ENCODE results near the gene ZBTB7B.
A peak's percentile ranks its signal among the peaks of the same experiment; 100 is the strongest.

Gene ZBTB7B

DNA sequence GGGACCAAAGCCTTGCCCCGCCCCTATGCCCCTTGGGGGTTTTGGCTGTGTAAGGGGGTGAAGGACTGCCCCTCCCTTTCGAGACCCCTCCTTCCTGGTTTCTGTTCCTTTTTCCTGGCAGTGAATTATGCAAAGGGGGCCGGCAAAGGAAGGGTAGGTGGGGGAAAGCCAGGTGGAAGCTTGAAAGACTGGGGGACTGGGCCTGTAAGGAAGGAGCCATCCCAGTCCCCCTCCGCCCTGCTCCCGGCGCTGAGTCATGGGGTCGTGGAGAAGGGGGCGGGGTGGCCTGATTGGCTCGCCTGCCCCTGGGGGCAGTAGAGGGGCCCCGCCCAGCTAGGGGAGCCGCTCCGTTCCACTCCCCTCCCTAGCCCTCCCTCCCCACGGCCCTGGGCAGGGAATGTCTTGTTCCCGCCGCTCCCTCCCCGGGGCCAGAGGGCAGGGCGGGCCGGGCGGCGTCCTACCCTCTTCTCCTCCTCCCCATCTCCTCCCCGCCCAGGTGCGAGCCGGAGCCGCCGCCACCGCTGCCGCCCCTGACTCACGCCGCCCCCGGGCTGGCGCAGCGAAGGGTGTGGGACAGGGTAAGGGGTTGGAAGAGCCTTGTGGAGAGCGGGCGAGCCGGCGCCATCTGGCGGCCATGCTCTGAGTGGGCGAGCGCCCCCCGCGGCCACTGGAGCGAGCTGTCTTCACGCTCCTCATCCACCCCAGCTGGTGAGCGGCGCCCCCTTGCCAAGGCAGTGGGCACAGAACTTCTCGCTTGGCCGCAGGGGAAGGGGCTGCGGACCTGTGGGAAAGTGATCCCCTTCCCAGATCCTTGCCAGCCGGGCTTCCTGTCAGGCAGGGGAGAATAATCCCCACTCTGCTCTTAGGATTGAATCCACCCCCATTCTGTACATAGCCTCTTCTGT lies 14.7 kb downstream of the ZBTB7B start:
- peak; percentile 66 for DNase-seq (ENCODE audit: low read depth)

DNA sequence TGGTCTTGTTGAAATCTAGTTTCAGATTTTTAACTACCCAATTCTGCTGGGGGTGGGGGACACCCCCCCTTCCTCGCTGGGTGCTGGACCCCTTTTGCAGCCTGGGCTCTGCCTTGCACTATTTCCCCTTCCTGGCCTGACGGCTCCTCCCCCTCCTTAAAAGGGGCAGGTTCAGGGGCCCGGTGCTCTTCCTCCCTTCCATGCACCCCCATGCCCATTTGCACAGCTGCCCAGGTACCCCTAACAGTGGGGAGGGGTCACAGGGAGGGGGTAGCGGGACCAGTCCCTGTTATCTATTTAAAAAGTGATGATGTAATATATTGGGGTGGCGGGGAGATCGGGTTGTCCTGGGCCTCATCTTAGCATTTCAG lies 15.3 kb downstream of the ZBTB7B start:
- no peak for DNase-seq (ENCODE audit: low read depth)

- no peak for DNase-seq (ENCODE audit: low read depth)
Observed at GRCh38 chr1:155018617-155019348, 16.2 kb downstream of the ZBTB7B start.

- DNase-seq (ENCODE audit: low read depth) = no peak
Observed at GRCh38 chr1:155019377-155020245, 17.0 kb downstream of the ZBTB7B start.

DNA sequence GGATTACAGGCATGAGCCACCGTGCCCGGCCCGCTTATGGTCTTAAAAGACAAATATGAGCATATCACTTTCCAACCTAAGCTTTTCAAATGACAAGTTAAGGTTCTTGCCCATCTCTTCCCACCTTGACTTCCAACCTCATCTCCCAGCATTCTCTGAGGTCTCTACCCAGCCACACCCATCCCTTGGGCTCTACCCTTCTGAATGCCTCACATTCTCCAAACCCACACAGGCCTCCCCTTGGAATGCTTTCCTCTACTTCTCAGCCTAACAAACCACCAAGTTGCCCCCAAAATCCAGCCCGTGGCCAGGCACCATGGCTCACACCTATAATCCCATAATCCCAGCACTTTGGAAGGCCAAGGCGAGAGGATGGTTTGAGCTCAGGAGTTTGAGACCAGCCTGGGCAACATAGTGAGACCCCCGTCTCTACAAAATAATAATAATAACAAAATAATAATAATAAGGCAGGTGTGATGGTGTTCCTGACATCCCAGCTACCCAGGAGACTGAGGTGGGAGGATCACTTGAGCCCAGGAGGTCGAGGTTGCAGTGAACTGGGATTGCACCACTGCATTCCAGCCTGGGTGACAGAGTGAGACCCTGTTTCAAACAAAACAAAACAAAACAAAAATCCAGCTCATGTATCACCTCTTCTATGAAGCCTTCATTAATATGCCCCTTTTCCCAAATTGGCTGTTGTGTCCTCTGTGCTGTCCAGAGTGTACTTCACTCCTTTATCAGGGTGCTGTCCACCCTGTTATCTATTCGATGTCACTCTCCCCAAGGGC lies 19.7 kb downstream of the ZBTB7B start:
- no peak for DNase-seq (ENCODE audit: low read depth)

- DNase-seq (ENCODE audit: low read depth) = no peak
Observed at GRCh38 chr1:155022927-155023236, 20.3 kb downstream of the ZBTB7B start.

DNA sequence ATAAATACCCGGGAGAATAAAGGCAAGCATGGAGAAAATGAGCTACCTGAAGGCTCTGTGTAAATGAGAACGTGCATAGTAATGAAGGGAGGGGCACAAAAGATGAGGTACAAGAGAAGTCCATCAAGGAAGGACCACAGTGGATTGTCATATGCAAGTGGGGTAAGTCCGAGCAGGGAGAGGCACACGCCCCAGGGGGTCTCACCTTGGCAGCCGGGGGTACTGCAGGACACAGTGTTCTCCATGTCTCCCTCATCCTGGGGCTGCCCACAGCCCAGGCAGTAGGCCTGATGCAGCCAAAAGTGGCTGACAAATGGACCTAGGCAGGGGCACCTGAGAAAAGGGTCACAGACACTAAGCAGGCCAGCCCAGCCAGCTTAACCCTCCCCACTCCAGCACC lies 21.0 kb downstream of the ZBTB7B start:
- DNase-seq (ENCODE audit: low read depth) = no peak

DNA sequence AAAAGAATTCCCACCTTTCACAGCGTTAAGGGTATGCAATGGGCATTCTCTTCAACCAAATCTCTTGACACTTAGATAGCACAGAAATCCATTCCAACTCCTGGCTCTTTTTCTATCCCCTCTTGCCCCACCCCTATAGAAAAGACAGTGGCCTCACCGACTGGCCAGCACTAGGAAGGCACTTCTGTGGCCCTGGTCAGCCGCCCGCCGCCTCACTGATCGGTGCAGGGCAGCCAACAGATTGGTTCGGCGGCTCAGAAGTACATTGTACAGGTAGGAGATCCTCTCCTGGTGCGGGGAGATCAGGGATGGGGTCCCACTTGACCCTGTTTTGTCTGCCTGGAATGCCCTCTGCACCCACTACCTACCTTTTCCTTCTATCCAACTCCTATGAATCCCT lies 21.7 kb downstream of the ZBTB7B start:
- no peak for DNase-seq (ENCODE audit: low read depth)

- no peak for DNase-seq (ENCODE audit: low read depth)
Observed at GRCh38 chr1:155026154-155026553, 23.6 kb downstream of the ZBTB7B start.

DNA sequence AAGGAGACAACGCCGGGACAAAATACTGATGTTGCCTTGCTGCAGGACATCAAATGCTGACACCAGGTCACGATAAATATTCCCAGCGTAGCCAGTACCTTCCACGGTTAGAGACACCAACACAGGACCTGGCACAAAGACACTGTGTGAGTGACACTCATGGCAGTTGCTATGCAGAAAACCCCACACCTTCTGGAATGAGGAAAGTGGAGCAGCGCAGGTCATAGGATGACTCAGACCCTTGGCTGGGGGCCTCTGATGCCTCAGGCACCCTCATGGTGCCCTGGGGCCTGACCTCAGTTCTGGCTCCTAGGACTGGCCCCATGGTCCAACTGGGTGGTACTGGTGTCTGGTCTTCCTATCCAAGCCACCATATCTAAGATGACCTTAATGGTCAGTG lies 24.0 kb downstream of the ZBTB7B start:
- DNase-seq (ENCODE audit: low read depth) = no peak

GRCh38 chr1:155029513-155030242 lies 27.1 kb downstream of the ZBTB7B start:
- no peak for DNase-seq (ENCODE audit: low read depth)

DNA sequence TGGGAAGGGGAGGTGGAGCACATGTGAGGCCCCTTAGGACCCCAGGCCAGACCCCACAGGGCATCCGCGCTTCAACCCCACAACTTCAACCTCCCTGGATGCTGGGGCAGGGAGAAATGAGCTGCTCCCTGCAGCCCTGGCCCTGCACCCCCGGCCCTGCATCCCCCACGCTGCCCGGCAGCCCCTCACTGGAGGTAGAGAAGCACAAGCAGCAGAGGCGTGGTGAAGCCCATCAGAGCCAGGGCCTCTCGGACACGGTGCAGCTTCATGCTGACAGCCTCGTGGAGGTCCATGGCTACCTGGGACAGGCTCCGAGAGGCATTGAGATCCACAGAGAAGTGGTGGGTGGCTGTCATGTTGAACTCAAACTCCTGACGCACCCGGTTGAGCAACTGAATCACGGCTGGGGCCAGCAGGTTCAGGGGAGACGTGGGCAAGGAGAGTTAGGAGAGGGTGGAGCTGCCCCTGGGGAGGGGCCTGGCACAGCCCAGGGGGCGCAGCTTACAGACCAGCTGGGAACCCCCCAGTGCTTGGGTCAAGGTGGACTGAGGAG lies 27.7 kb downstream of the ZBTB7B start:
- no peak for DNase-seq (ENCODE audit: low read depth)

DNA sequence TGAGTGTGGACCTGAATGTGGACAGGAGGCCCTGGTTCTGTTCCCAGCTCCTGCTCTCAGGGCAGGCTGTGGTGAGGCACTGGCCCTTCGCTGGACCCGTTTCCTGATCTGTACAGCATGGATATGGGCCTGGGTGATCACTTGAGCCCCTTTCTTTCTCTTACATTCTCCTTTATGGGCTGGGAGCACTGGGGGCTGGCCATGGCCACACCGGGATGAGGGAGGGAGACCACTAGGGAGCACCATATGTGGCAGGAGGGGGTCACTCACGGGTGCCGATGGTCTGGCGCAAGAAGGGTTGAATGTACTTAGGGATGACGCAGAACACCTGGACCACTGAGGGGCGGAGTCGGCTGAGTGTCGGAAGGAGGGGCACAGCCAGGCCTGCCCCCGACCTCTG lies 28.3 kb downstream of the ZBTB7B start:
- DNase-seq (ENCODE audit: low read depth) = no peak

- no peak for DNase-seq (ENCODE audit: low read depth)
Observed at GRCh38 chr1:155032886-155033285, 30.3 kb downstream of the ZBTB7B start.

DNA sequence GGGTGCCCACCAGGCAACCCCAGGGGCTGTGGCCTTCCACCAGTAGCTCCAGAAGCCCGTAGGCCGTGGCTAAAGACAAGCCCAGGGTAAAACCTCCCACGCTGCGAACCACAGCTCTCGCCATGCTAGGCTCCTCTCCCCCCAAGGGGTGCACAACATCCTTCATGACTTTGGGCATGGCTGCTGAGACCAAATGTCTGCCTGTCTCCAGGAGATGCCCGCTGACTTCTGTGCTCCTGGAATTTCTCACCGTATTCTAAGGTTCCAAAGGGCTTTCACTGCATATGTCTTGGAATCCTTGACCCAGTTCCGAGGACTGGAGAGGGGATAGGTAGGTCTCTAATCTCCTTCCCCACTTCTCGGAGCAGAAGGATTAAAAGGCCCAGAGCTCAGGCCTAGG lies 30.9 kb downstream of the ZBTB7B start, which contains the start of the genes DCST1 and DCST2:
DCST1 (plus strand) TSS at position 301 of the 400 bp plus-strand sequence. CDS start 213 bp downstream, outside the sequence.
DCST2 (minus strand) TSS at position 258 of the 400 bp plus-strand sequence; CDS start at position 178, 80 bp downstream.
- no peak for DNase-seq (ENCODE audit: low read depth)

GRCh38 chr1:155034318-155035208 lies 32.0 kb downstream of the ZBTB7B start:
- no peak for DNase-seq (ENCODE audit: low read depth)

- no peak for DNase-seq (ENCODE audit: low read depth)
Observed at GRCh38 chr1:155035936-155036335, 33.3 kb downstream of the ZBTB7B start.

- DNase-seq (ENCODE audit: low read depth) = no peak
Observed at GRCh38 chr1:155037043-155037442, 34.4 kb downstream of the ZBTB7B start.

DNA sequence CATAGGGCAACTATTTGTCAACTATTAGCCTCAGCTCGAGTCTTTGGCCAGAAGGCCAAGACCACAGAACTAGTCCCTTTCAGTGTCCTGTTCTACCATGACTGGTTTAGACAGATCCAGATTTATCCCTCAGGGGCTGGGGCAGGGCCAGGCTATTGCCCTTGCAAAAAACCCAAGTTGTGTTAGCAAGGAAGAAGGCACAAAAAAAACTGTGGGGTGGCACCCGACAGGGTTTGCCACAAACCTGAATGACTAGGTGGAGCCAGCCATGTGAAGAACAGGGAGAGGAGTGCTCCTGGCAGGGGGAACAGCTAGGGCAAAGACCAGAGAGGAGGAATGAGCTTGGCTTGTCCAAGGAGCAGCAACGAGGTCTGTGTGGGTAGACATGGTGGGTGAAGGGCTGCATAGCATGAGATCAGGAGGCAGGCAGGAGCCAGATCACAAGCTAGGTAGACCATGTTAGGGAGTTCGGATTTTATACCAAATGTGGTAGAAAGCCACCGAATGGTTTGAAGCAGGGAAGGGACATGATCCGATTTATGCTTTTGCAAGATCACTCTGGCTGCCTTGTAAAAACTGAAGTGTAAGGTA lies 35.3 kb downstream of the ZBTB7B start:
- DNase-seq (ENCODE audit: low read depth) = no peak

Measured in HS-27A (cell line).